BJ (cell line): Measurements from ENCODE around the gene SLC43A1. TPM values are rescaled to one million over a fixed set of nuclear protein-coding genes. Genes with fewer than 3 reads are reported as not detected.

Experiments
- CTCF ChIA-PET: fragments of 350-600 bp; formaldehyde crosslinking; extraction: SDS; loops from one replicate; lab custom pipeline; 2021; ENCODE audit warnings: antibody characterized with exemption, inconsistent platforms; lab: Yijun Ruan, JAX
- POLR2A ChIA-PET: fragments of 300-600 bp; sonication (Branson Sonifier 250); formaldehyde crosslinking; extraction: SDS; loops from one replicate; lab custom pipeline; 2021; ENCODE audit warnings: antibody characterized with exemption; lab: Charles Lee
- DNase-seq: peaks from one replicate; pipeline ENCODE4 v3.0.0-alpha.2; 2011; ENCODE audit warnings: low read depth
- H3K27me3 ChIP-seq: 2 replicates; pipeline ENCODE4 v1.6.0; 2011; ENCODE audit warnings: low read length; ENCODE audit not compliant: control insufficient read depth, insufficient read depth
- H3K36me3 ChIP-seq: 2 replicates; pipeline ENCODE4 v1.5.1; 2011; ENCODE audit warnings: low read length; ENCODE audit not compliant: control insufficient read depth, insufficient read depth
- H3K4me3 ChIP-seq: 2 replicates; pipeline ENCODE4 v1.5.1; 2011; ENCODE audit warnings: low read depth, mild to moderate bottlenecking, control low read depth, low read length
- CTCF ChIP-seq: IDR thresholded peaks from 2 replicates; pipeline ENCODE4 v1.5.1; 2011; ENCODE audit warnings: low read depth, mild to moderate bottlenecking, control low read depth, inconsistent platforms, low read length, moderate library complexity; ENCODE audit not compliant: insufficient read depth
- polyA minus RNA-seq: library from RNA; depleted of rRNA, polyadenylated mRNA; stranded (reverse); fragments of >200 nt; gene quantifications from 2 replicates; pipeline ENCODE4 v1.2.3, GENCODE V29; 2011; rRNA and poly(A)+ RNA removed
- polyA plus RNA-seq: library from polyadenylated mRNA; depleted of rRNA; stranded (reverse); fragments of >200 nt; gene quantifications from 2 replicates; pipeline ENCODE4 v1.2.3, GENCODE V29; 2011; rRNA removed

Gene SLC43A1
- polyA plus RNA-seq, result 11.8 and 23.4 TPM in 2 replicates
- 13.3 and 17.9 TPM in 2 replicates for polyA minus RNA-seq

DNA sequence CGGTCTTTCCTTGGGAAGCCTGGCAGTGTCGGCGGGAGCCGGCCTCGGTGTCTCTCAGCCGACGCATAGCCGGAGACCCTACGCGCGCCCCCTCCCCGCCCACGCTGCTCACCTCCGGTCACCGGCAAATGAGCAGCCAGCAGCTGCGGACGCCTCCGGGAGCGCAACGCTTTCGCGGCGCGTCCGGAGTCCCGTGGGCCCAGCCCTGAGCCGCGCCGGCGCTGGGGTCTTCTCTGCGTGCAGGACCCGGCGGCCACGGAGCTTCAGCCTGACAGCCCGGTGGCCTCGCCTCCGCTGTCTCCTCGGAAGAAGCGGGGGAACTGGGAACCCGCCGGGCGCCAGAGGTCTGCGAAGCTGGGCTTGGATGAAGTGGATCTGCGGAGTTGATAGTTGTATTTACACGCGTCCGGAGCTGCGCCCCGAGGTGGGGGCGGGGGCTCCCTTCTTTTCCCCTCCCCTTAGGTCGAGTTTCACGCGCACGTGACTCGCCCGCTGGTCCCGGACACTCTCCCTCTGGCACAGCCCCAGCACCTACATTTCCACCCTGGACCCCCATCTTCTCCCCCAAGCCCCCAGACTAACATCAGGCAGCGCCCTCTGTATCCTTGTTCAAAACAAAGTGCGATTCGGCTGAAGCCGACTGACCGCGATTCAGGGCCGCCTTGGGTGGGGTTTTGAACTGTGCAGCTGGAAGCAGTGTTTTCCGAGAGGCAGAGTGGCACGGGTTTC, at the start of gene SLC43A1:
SLC43A1 (minus strand) TSS at position 371 of the 729 bp plus-strand sequence. CDS start 1,591 bp downstream, outside the sequence.
- Histone ChIP-seq H3K4me3 (peak within 1 kb of the TSS; percentile 79), H3K36me3 (no peaks in the 10 kb centered on the region), H3K27me3 (no peaks in the 10 kb centered on the region)
- no peak for DNase-seq
- no peak; the same call in 1 of the 2 replicates for TF ChIP-seq CTCF
- ChIA-PET POLR2A (no interaction called here), CTCF (interaction anchor here (0.7 to 9.0 kb wide), 14 partner anchors 9 to 170 kb away, joined by 3 to 136 read pairs (median 4); partner anchors contain the start of genes RTN4RL2 and UBE2L6)

DNA sequence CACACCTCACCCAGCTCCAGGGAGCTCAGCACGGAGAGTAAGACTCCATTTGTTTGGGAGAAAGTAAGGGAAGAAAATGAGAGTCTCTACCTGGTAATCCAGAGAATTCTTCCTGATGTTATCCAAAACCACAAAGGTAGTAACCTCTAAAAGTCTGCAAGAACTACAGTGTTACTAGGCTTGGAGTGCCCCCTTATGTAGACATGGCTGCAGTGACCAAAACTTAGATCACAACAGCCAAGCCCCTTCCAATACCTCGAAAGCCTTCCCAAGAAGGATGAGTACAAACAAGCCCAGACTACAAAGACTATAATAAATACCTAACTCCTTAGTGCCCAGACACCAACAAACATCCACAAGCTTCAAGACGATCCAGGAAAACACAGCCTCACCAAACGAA, 47.1 kb upstream of the SLC43A1 start:
- no peak overlapping the region for H3K4me3 ChIP-seq
- H3K27me3 ChIP-seq, result no peaks in the 10 kb centered on the region
- TF ChIP-seq CTCF, result no peak
- POLR2A ChIA-PET, result no interaction called here
- H3K36me3 ChIP-seq, result peaks cover 5% of the 10 kb centered on the region
- DNase-seq, result no peak
- CTCF ChIA-PET, result interaction anchor here (0.6 to 1.5 kb wide), 4 partner anchors 20 to 104 kb away, joined by 3 to 5 read pairs (median 4); no protein-coding TSS in a partner anchor

DNA sequence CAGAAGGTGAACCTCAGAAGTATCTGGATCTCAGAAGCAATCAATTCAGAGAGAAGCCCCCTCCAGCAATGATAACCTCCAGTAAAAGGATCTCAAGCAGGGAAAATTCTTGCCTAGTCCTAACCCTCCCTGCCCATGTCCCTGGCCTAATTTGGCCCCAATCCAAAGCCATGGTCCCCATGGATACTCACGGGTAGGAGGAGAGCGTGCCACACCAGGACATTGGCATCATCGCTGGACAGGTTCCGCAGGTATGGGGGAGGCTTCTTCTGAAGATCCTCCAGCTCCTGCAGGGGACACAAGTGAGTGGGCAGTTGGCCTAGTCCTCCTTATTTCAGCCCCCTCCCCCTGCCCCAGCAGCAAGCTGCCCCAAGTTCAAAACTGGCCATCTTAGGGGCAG, 44.6 kb upstream of the SLC43A1 start:
- Histone ChIP-seq H3K27me3 (no peaks in the 10 kb centered on the region), H3K4me3 (no peak overlapping the region), H3K36me3 (peaks cover 11% of the 10 kb centered on the region)
- POLR2A ChIA-PET, result no interaction called here
- no peak for TF ChIP-seq CTCF
- no peak for DNase-seq
- CTCF ChIA-PET, result no interaction called here

- POLR2A ChIA-PET, result no interaction called here
Observed at GRCh38 chr11:57556041-57556440, 40.5 kb upstream of the SLC43A1 start.

More at GRCh38 chr11:57556041-57556440, 40.5 kb upstream of the SLC43A1 start:
- no peak overlapping the region for H3K4me3 ChIP-seq
- CTCF ChIA-PET, result interaction anchor here (1.3 to 4.4 kb wide), 4 partner anchors 12 to 98 kb away, joined by 3 to 24 read pairs (median 10); partner anchors contain the start of gene UBE2L6
- no peaks in the 10 kb centered on the region for H3K27me3 ChIP-seq
- H3K36me3 ChIP-seq, result peaks cover 23% of the 10 kb centered on the region
- TF ChIP-seq CTCF, result no peak
- DNase-seq, result no peak
